T-helper 1 cell treated with Interleukin-12 subunit alpha and Interleukin-12 subunit beta and Interleukin-4 antibody, amounts not matched to agents 30 μg/mL and 1 μg/mL, for 36 hours (primary cell): Measurements from ENCODE around the gene MYO9B.

Experiments used
- H3K27ac Mint-ChIP-seq: one replicate; pipeline ENCODE4 v1.8.0; 2021; ENCODE audit warnings: mild to moderate bottlenecking, mixed read lengths
- H3K27me3 Mint-ChIP-seq: one replicate; pipeline ENCODE4 v1.8.0; 2021; ENCODE audit warnings: low read depth, mixed read lengths
- H3K36me3 Mint-ChIP-seq: one replicate; pipeline ENCODE4 v1.8.0; 2021; ENCODE audit warnings: low read depth, mixed read lengths
- H3K4me1 Mint-ChIP-seq: one replicate; pipeline ENCODE4 v1.8.0; 2021; ENCODE audit warnings: low read depth, mixed read lengths
- H3K4me3 Mint-ChIP-seq: one replicate; pipeline ENCODE4 v1.8.0; 2021; ENCODE audit warnings: mild to moderate bottlenecking, moderate library complexity, mixed read lengths
- H3K9me3 Mint-ChIP-seq: one replicate; pipeline ENCODE4 v1.8.0; 2021; ENCODE audit warnings: mixed read lengths

Gene MYO9B

DNA sequence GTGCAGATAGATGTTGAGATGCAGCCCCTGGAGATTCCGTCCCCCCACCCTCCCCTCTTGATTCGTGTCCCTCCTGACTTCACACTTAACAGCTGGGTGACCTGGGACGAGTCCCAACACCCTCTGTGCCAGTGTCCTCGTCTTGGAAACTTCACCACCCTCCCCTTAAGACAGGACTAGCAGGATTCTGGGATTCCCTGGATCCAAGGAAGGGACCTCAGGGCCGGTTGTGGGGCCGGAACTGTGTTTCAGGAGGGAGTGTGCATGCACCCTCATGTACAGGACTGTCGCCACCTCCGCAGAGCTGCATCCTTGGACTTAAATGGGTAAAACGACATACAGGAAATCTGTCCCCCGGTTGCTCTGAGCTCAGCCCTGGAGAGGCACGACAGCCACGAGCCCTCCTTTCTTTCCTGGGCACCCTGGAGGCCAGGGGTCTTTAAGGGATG lies 990 bp downstream of the MYO9B start:
- peaks cover 48% of the 10 kb centered on the region for H3K4me1 Mint-ChIP-seq
- H3K27ac Mint-ChIP-seq, result peak overlapping the region; percentile 96
- H3K9me3 Mint-ChIP-seq, result no peaks in the 10 kb centered on the region
- H3K4me3 Mint-ChIP-seq, result peak overlapping the region; percentile 100
- H3K27me3 Mint-ChIP-seq, result no peaks in the 10 kb centered on the region
- peaks cover 10% of the 10 kb centered on the region for H3K36me3 Mint-ChIP-seq

DNA sequence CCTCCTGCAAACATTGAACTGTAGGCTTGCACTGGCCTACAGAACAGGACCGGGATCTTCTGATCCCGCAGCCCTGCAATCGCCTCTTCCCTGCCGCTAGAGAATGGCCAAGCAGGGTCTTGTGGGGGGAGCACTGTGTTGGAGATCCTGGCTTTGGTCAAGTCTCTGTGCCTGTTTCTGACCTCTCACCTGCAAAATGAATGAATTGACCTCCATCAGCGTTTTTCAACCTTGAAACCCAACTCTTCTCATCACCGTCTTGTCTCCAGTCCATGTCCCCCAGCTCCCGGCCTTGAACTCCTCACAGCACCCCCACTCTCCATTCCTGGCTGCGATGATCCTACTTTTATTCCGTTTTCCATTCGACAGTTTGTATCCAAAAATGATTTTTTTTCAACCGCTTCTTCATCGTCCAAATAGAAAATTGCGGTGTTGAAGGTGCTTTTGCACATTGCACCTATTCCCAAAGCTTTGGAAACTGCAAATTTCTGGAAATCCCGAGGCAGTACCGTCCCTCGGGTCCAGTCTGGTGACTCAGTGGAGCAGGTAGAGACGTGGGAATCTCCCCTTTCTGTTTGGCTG lies 2.0 kb downstream of the MYO9B start:
- H3K9me3 Mint-ChIP-seq, result no peaks in the 10 kb centered on the region
- H3K4me1 Mint-ChIP-seq, result peaks cover 56% of the 10 kb centered on the region
- peak overlapping the region; percentile 50 for H3K27ac Mint-ChIP-seq
- peaks cover 12% of the 10 kb centered on the region for H3K36me3 Mint-ChIP-seq
- peak overlapping the region; percentile 100 for H3K4me3 Mint-ChIP-seq
- no peaks in the 10 kb centered on the region for H3K27me3 Mint-ChIP-seq

DNA sequence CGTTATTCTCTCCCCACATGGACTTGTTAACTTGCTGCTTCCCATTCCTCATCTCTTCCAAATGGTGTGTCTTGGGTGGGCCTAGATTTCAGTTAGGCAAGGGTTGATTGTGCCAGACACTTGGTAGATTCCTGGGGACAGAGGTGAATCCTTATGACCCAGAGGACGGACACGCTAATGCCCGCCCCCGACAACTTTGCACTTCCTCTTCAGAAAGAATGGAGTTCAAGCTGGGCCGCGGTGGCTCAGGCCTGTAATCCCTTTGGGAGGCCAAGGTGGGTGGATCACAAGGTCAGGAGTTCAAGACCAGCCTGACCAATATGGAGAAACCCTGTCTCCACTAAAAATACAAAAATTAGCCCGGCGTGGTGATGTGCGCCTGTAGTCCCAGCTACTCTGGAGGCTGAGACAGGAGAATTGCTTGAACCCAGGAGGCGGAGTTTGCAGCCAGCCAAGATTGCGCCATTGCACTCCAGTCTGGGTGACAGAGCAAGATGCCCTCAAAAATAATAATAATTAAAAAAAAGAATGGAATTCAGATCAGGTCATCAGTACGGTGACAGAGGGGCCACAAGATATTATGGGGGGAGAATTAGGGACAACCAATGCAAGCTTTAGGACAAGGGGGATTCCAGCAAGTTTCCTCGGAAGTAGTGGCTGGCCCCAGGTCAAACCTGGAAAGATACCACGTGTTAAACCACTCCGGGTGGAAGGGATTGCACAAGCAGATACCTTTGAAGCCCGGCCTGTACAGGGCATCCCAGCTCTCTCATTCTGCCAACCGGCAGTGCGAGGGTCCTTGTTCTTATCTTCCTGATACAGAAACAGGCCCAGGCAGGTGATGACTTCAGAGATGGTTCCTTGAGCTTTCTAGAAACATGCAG lies 2.7 kb downstream of the MYO9B start:
- Mint-ChIP-seq H3K36me3 (peaks cover 9% of the 10 kb centered on the region), H3K27ac (no peak overlapping the region), H3K4me1 (peaks cover 52% of the 10 kb centered on the region)

DNA sequence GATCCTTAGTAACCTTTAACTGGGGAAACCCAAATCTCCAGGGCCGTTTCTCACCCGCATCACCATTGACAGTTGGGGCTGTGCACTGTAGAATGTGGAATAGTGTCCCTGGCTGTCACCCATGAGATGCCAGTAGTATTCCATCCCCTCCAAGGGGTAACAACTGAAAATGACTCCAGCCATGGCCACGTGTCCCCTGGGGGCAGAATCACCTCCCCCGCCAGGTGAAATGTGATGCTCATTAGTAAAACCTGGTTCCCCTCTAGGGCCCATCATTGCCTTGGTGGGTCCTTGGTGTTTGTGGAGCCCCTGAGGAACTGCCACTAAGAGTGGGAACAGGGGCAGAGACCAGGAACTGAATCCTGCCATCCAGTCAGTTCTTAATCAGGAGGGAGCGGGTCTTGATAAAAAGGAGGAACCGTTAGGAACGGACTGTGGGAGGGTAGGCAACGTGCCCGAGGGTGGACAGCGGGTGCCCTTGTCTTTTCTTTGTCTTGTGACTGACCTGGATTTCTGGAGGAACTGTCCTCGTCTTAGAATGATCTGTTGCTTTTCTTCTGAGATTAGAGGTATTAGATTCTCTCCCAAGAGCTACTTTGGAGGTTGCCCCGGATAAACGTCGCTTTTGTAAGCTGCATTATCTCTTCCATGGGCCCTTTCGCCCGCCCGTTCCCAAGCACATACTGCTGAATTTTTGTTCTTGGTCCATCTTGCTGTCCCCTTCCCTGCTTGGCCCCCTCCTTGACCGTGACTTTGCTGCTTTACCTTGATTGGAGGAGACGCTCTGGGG lies 3.5 kb downstream of the MYO9B start:
- Mint-ChIP-seq H3K9me3 (no peaks in the 10 kb centered on the region), H3K36me3 (peaks cover 9% of the 10 kb centered on the region), H3K27me3 (no peaks in the 10 kb centered on the region), H3K4me1 (peaks cover 46% of the 10 kb centered on the region), H3K4me3 (peak overlapping the region; percentile 62), H3K27ac (peak overlapping the region; percentile 60)

More for the DNA sequence above, 2.7 kb downstream of the MYO9B start:
- Mint-ChIP-seq H3K27me3 (no peaks in the 10 kb centered on the region), H3K9me3 (no peaks in the 10 kb centered on the region), H3K4me3 (peak overlapping the region; percentile 100)

DNA sequence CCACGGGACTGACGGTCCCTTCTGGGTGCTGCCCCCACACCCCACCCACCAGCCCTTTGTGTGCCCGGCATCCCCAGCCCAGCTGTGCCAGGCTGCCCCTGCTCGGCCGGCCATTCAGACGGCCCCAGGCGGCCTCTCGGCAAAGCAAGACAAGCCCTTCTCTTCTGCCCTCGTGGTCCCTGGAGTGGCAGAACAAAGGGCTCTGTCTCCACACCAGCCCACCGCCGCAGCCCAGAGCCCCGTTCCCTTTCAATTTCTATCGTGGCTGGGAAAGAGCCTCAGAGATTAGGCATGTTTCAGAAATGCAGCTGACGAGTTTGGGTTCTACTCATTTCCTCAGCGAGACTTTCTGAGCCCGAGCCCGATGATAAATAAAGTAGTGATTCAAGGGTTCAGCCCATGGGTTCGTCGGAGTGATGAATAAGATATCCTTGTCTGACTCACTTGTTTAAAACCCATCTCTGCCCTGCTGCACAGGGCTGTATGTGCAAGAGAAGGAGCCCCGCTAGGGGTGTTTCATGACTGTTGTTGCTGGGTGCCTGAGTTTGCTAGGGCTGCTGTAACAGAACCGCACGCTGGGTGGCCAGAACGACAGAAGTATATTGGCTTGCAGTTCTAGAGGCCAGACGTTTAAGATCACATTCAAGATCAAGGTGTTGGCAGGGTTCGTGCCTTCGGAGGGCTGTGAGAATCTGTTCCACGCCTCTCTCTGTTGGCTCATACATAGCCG lies 4.3 kb downstream of the MYO9B start:
- peak overlapping the region; percentile 52 for H3K27ac Mint-ChIP-seq
- H3K27me3 Mint-ChIP-seq, result no peaks in the 10 kb centered on the region
- peaks cover 7% of the 10 kb centered on the region for H3K36me3 Mint-ChIP-seq
- H3K9me3 Mint-ChIP-seq, result no peaks in the 10 kb centered on the region
- H3K4me3 Mint-ChIP-seq, result peak overlapping the region; percentile 62
- peaks cover 42% of the 10 kb centered on the region for H3K4me1 Mint-ChIP-seq

DNA sequence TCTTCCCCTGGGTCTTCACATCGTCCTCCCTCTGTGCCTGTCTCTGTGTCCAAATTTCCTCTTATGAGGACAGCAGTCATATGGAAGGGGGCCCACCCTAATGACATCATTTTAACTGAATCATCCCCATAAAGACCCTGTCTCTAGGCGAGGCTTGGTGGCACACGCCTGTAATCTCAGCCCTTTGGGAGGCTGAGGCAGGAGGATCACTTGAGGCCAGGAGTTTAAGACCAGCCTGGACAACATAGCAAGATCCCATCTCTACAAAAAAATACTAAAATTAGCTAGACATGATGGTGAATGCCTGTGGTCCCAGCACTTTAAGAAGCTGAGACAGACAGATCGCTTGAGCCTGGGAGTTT lies 4.8 kb downstream of the MYO9B start:
- no peaks in the 10 kb centered on the region for H3K27me3 Mint-ChIP-seq
- peaks cover 39% of the 10 kb centered on the region for H3K4me1 Mint-ChIP-seq
- peak overlapping the region; percentile 52 for H3K27ac Mint-ChIP-seq
- no peaks in the 10 kb centered on the region for H3K9me3 Mint-ChIP-seq
- peaks cover 7% of the 10 kb centered on the region for H3K36me3 Mint-ChIP-seq
- H3K4me3 Mint-ChIP-seq, result no peak overlapping the region

DNA sequence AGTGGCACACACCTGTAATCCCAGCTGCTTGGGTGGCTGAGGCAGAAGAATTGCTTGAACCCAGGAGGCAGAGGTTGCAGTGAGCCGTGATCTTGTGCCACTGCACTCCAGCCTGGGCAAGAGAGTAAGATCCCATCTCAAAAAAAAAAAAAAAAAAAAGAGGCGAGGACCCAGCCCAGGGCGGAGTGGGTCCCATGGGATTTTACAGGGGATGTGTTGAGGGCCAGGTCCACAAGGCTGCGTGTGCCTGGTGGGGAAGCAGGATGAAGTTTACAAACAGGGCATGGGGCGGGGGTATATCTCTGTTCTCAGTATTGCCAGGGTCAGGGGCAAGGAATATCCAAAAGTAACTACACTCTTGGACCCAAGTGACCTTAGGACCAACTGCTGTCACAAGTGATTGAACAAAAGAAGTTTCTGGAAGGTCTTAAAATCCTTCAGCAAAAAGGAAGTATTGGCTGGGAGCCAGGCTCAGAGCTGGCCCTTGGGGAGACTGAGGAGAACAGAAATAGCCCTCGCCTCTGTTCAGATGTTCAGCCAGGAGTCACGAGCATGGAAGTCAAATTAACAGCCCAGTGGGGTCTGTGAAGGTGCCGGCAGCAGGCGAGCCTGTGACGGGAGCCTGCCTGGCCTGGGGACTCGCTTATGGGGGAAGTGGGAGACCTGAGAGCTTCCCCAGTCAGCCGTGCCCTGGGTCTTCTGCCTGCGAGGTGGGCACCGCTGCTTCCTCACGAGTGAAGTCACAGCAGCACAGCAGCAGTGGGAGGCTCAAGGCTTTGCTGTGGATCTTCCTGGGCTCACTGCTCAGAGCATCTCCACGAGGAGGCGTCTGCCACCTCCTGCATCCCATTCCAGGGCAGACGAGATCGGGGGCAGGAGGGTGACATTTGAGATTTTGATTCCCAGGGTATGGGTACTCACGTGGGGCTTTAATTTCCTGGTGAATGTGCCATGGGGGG lies 6.4 kb downstream of the MYO9B start:
- peaks cover 9% of the 10 kb centered on the region for H3K36me3 Mint-ChIP-seq
- H3K27me3 Mint-ChIP-seq, result no peaks in the 10 kb centered on the region
- no peak overlapping the region for H3K27ac Mint-ChIP-seq
- no peak overlapping the region for H3K4me3 Mint-ChIP-seq
- peaks cover 37% of the 10 kb centered on the region for H3K4me1 Mint-ChIP-seq
- no peaks in the 10 kb centered on the region for H3K9me3 Mint-ChIP-seq

DNA sequence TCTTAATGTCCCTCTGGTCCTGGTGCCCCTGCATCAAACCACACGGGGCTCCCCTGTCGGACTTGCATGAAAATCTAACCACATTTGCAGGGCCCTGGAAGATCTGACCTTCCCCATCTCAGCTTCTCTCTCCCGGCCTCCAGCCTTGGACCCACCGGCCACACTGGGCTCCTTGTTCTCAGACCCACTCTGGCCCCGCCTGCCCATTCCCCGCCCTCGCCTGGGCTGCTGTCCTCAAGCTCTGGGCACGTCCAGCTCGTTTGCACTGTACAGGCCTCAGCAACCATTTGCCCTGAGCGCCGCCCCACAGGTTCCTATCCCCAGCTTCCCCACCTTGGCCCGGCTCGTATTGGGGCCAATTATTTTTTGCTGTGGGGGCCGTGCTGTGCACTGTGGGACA lies 10.5 kb downstream of the MYO9B start:
- Mint-ChIP-seq H3K4me1 (peaks cover 27% of the 10 kb centered on the region), H3K27me3 (no peaks in the 10 kb centered on the region), H3K9me3 (no peaks in the 10 kb centered on the region), H3K4me3 (no peak overlapping the region), H3K27ac (no peak overlapping the region), H3K36me3 (peaks cover 17% of the 10 kb centered on the region)

DNA sequence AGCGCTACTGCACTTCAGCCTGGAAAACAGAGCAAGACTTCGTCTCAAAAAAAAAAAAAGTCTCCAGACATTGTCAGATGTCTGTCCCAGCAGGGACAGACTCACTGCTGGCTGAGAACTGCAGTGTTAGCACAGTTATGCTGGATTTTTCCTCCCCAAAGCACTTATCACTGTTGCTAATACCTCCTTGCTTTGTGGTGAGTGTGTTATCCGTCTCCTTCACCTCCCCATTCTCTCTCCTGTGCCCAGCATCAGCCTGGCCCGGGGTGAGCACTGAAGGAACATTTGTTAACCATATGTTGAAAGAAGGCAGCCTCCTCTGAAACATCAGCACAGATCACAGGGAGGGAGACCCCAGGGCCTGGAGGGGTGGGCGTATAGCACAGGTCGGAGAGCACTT lies 11.3 kb downstream of the MYO9B start:
- Mint-ChIP-seq H3K4me1 (peaks cover 25% of the 10 kb centered on the region), H3K9me3 (no peaks in the 10 kb centered on the region), H3K36me3 (peaks cover 17% of the 10 kb centered on the region), H3K27ac (no peak overlapping the region), H3K4me3 (no peak overlapping the region), H3K27me3 (no peaks in the 10 kb centered on the region)

DNA sequence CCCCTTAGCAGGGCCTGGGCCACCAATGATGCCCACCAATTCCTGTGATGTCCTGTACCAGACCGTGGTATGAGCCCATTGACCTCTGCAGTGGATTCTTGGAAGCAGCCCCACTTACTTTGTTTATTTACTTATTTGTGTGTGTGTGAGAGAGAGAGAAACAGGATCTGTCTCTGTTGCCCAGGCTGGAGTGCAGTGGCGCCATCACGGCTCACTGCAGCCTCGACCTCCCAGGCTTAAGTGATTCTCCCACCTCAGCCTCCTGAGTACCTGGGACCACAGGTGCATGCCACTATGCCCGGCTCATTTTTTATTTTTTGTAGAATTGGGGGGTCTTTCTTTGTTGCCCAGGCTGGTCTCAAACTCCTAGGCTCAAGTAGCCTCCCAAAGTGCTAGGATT lies 13.0 kb downstream of the MYO9B start:
- H3K4me1 Mint-ChIP-seq, result peaks cover 20% of the 10 kb centered on the region
- no peaks in the 10 kb centered on the region for H3K9me3 Mint-ChIP-seq
- no peak overlapping the region for H3K4me3 Mint-ChIP-seq
- H3K27me3 Mint-ChIP-seq, result no peaks in the 10 kb centered on the region
- peaks cover 14% of the 10 kb centered on the region for H3K36me3 Mint-ChIP-seq
- H3K27ac Mint-ChIP-seq, result no peak overlapping the region

DNA sequence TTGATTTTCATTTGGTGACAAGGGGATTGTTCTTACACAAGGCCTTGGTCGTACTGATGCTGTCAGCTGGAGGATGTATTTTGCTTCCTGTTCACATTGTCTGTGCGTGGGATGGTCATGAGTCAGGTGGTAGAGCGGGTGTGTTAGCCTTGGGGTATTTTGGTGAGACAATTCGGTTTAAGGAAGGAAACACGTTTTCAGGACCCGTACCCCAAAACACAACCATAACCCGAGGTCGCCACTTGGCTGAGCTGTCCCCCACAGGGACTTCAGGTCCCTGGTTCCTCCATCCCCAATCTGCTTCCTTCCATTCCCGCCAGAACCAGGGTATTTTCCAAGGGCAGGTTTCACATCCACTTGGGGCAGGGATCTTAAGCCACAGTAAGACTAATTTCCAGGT lies 15.0 kb downstream of the MYO9B start:
- Mint-ChIP-seq H3K4me1 (peaks cover 23% of the 10 kb centered on the region), H3K27ac (peak overlapping the region; percentile 33), H3K9me3 (no peaks in the 10 kb centered on the region), H3K4me3 (no peak overlapping the region), H3K36me3 (peaks cover 15% of the 10 kb centered on the region), H3K27me3 (no peaks in the 10 kb centered on the region)

DNA sequence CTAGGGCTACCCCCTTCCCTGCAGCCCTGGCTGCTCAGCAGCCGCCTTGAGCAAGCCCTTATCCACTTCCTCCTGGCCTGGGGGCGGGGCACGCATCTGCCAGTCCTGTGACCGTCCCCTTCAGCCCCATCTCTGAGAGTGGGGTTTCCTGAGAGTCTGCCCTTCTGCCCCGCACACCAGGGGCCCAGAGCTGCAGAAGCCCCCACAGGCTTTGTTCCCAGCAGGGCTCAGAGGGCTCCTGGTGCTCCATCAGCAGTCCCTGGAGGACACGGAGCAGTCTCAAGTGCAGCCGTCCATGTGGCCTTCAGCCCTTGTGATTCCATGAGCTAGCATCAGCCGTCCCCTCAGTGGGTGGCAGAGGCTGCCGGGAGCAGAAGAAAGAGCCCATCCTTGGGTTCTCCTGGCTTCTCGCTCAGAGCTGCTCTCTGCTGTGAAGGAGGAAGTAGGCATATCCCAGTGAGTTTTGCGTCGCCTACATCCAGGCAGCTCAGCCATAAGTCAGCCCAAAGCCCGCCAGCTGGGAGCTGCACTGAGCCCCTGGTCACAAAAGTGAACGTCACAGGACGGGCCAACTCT lies 16.3 kb downstream of the MYO9B start:
- no peaks in the 10 kb centered on the region for H3K9me3 Mint-ChIP-seq
- H3K27me3 Mint-ChIP-seq, result no peaks in the 10 kb centered on the region
- H3K27ac Mint-ChIP-seq, result no peak overlapping the region
- H3K36me3 Mint-ChIP-seq, result peaks cover 17% of the 10 kb centered on the region
- no peak overlapping the region for H3K4me3 Mint-ChIP-seq
- H3K4me1 Mint-ChIP-seq, result peaks cover 25% of the 10 kb centered on the region

DNA sequence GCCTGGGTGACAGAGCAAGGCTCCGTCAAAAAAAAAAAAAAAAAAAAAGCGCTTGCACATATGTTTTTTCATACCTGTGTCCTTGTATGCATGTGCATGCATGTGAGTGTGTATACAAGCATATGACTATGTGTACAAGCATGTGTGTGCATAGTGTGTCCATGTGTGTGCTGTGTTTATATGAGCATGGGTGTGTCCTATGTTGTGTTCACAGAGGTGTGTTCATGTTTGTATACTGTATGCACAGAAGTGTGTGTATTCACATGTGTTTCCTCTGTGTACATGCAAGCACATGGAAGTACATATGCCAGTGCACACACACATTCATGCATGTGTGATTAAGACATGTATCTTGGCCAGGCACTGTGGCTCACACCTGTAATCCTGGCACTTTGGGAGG lies 17.1 kb downstream of the MYO9B start:
- peaks cover 13% of the 10 kb centered on the region for H3K36me3 Mint-ChIP-seq
- no peak overlapping the region for H3K27ac Mint-ChIP-seq
- no peaks in the 10 kb centered on the region for H3K9me3 Mint-ChIP-seq
- no peaks in the 10 kb centered on the region for H3K27me3 Mint-ChIP-seq
- no peak overlapping the region for H3K4me3 Mint-ChIP-seq
- peaks cover 25% of the 10 kb centered on the region for H3K4me1 Mint-ChIP-seq
